ENCODE measurements around the gene SNAI3. TPM values are rescaled to one million over a fixed set of nuclear protein-coding genes. Genes with fewer than 3 reads are reported as not detected.
A peak's percentile ranks its signal among the peaks of the same experiment; 100 is the strongest.

Gene SNAI3
- polyA plus RNA-seq, 1 donor from 2014 or later: not detected

GRCh38 chr16:88665148-88665547 lies 21.2 kb downstream of the SNAI3 start:
- Histone ChIP-seq H3K79me2 (replicated peaks; ENCODE audit: insufficient read depth, low read length) (peaks cover 24% of the 10 kb centered on the region), H2AFZ (ENCODE audit: low read depth, low read length) (no peak overlapping the region), H3F3A (ENCODE audit: insufficient read depth, low read length, poor library complexity, severe bottlenecking) (no peaks in the 10 kb centered on the region), H3K4me3 (ENCODE audit: low read length) (no peak overlapping the region), H3K27ac (ENCODE audit: low read length) (no peak overlapping the region), H3K9me3 (ENCODE audit: low read length) (no peaks in the 10 kb centered on the region), H3K9ac (ENCODE audit: low read length) (no peak overlapping the region), H3K9me2 (ENCODE audit: insufficient read depth, low read length) (no peaks in the 10 kb centered on the region), H3K27me3 (ENCODE audit: insufficient read depth, low read depth, low read length) (no peaks in the 10 kb centered on the region), H4K20me1 (ENCODE audit: insufficient read depth) (no peaks in the 10 kb centered on the region), H3K4me2 (ENCODE audit: low read length) (no peak overlapping the region), H3K36me3 (ENCODE audit: insufficient read depth, low read length) (no peaks in the 10 kb centered on the region)
- TF ChIP-seq SMC3 (conservative IDR thresholded peaks at IDR 0.05; ENCODE audit: poor library complexity): no peak
- TF ChIP-seq EP300 (conservative IDR thresholded peaks at IDR 0.05; ENCODE audit: poor library complexity, severe bottlenecking): no peak
- no peak for TF ChIP-seq REST (IDR thresholded peaks at IDR 0.05; ENCODE audit: borderline replicate concordance)
- TF ChIP-seq RAD21 (conservative IDR thresholded peaks at IDR 0.05): no peak
- TF ChIP-seq POLR2AphosphoS5 (IDR thresholded peaks at IDR 0.05): no peak
- no peak for TF ChIP-seq TAF1 (IDR thresholded peaks at IDR 0.05; ENCODE audit: low read depth)
- TF ChIP-seq MXI1 (conservative IDR thresholded peaks at IDR 0.05; ENCODE audit: poor library complexity, severe bottlenecking): no peak
- TF ChIP-seq, protein P1, sequence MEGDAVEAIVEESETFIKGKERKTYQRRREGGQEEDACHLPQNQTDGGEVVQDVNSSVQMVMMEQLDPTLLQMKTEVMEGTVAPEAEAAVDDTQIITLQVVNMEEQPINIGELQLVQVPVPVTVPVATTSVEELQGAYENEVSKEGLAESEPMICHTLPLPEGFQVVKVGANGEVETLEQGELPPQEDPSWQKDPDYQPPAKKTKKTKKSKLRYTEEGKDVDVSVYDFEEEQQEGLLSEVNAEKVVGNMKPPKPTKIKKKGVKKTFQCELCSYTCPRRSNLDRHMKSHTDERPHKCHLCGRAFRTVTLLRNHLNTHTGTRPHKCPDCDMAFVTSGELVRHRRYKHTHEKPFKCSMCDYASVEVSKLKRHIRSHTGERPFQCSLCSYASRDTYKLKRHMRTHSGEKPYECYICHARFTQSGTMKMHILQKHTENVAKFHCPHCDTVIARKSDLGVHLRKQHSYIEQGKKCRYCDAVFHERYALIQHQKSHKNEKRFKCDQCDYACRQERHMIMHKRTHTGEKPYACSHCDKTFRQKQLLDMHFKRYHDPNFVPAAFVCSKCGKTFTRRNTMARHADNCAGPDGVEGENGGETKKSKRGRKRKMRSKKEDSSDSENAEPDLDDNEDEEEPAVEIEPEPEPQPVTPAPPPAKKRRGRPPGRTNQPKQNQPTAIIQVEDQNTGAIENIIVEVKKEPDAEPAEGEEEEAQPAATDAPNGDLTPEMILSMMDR (IDR thresholded peaks at IDR 0.05; ENCODE audit: poor library complexity, severe bottlenecking): no peak
- TF ChIP-seq EZH2 (IDR thresholded peaks at IDR 0.05; ENCODE audit: borderline replicate concordance, insufficient read depth, low read length, poor library complexity, severe bottlenecking): no peak

GRCh38 chr16:88662843-88663606 lies 23.3 kb downstream of the SNAI3 start, which contains the start of gene MVD:
MVD (minus strand) TSS chr16:88663091; CDS start chr16:88663080, 11 bp downstream.
- H3K79me2 ChIP-seq (replicated peaks; ENCODE audit: insufficient read depth, low read length): peaks cover 28% of the 10 kb centered on the region

More at GRCh38 chr16:88662843-88663606, 23.3 kb downstream of the SNAI3 start, which contains the start of gene MVD:
- TF ChIP-seq EZH2 (IDR thresholded peaks at IDR 0.05; ENCODE audit: borderline replicate concordance, insufficient read depth, low read length, poor library complexity, severe bottlenecking) (no peak), POLR2AphosphoS5 (IDR thresholded peaks at IDR 0.05) (peak; percentile 93), RAD21 (conservative IDR thresholded peaks at IDR 0.05) (peak; percentile 24), TAF1 (IDR thresholded peaks at IDR 0.05; ENCODE audit: low read depth) (peak; percentile 63), EP300 (conservative IDR thresholded peaks at IDR 0.05; ENCODE audit: poor library complexity, severe bottlenecking) (peak; percentile 58), SMC3 (conservative IDR thresholded peaks at IDR 0.05; ENCODE audit: poor library complexity) (peak; percentile 39), MXI1 (conservative IDR thresholded peaks at IDR 0.05; ENCODE audit: poor library complexity, severe bottlenecking) (peak; percentile 82), REST (IDR thresholded peaks at IDR 0.05; ENCODE audit: borderline replicate concordance) (peak; percentile 76)
- TF ChIP-seq, protein P1 (IDR thresholded peaks at IDR 0.05; ENCODE audit: poor library complexity, severe bottlenecking): peak; percentile 47
- Histone ChIP-seq H3K36me3 (ENCODE audit: insufficient read depth, low read length) (no peaks in the 10 kb centered on the region), H3K9me2 (ENCODE audit: insufficient read depth, low read length) (no peaks in the 10 kb centered on the region), H4K20me1 (ENCODE audit: insufficient read depth) (no peaks in the 10 kb centered on the region), H3K27ac (ENCODE audit: low read length) (peak within 1 kb of the TSS; percentile 94), H3K4me2 (ENCODE audit: low read length) (peak within 1 kb of the TSS; percentile 59), H2AFZ (ENCODE audit: low read depth, low read length) (peak within 1 kb of the TSS; percentile 93), H3K4me3 (ENCODE audit: low read length) (peak within 1 kb of the TSS; percentile 94), H3K27me3 (ENCODE audit: insufficient read depth, low read depth, low read length) (no peaks in the 10 kb centered on the region), H3K9ac (ENCODE audit: low read length) (peak within 1 kb of the TSS; percentile 97), H3F3A (ENCODE audit: insufficient read depth, low read length, poor library complexity, severe bottlenecking) (no peaks in the 10 kb centered on the region), H3K9me3 (ENCODE audit: low read length) (no peaks in the 10 kb centered on the region)
